RWPE1 (cell line): Measurements from ENCODE around the gene SNAP91.
"Not testable (repeated sequence)": the region's sequence is repeated elsewhere in the genome, so short reads cannot be mapped to it uniquely, and the experiment has no call there.

ENCODE experiments used
- CTCF ChIA-PET: fragments of 350-600 bp; sonication (Branson Sonifier 250); formaldehyde crosslinking; extraction: SDS; loops from one replicate; lab custom pipeline; 2021; lab: Yijun Ruan, JAX
- POLR2A ChIA-PET: fragments of 400-600 bp; formaldehyde crosslinking; extraction: SDS; loops from one replicate; lab custom pipeline; 2020; ENCODE audit warnings: antibody characterized with exemption; ENCODE audit not compliant: low non-redundant PET; lab: Yijun Ruan, JAX
- DNase-seq: peaks from one replicate; pipeline ENCODE4 v3.0.0; 2012; ENCODE audit warnings: low spot score
- H3K27ac ChIP-seq: fragments of 450-650 bp; 2 replicates; pipeline ENCODE4 v1.5.1; 2017
- TF ChIP-seq, protein P1 (sequence below): fragments of 450-650 bp; conservative IDR thresholded peaks from 2 replicates; pipeline ENCODE4 v1.5.1; 2017; ENCODE audit warnings: low read depth, mild to moderate bottlenecking

SNAP91 gene

DNA sequence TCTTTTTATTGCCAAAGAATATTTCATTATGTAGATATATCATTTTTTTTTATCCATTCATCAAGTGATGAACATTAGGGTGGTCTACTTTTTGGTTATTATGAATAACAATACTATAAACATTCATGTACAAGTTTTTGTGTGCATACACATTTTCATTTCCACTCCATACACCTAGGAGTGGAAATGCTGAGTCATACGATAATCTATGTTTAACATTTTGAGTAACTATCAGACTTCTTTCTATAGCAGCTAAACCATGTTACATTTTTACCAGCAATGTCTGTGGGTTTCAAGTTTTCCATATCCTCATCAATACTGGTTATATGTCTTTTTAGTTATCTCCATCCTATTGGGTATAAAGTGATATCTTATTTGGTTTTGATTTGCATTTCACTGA, 130.8 kb downstream of the SNAP91 start:
- ChIA-PET POLR2A (no interaction called here), CTCF (interaction anchor here (0.6 kb wide), 1 partner anchor 15 kb away, joined by 4 read pairs; no protein-coding TSS in a partner anchor)
- TF ChIP-seq, protein P1, sequence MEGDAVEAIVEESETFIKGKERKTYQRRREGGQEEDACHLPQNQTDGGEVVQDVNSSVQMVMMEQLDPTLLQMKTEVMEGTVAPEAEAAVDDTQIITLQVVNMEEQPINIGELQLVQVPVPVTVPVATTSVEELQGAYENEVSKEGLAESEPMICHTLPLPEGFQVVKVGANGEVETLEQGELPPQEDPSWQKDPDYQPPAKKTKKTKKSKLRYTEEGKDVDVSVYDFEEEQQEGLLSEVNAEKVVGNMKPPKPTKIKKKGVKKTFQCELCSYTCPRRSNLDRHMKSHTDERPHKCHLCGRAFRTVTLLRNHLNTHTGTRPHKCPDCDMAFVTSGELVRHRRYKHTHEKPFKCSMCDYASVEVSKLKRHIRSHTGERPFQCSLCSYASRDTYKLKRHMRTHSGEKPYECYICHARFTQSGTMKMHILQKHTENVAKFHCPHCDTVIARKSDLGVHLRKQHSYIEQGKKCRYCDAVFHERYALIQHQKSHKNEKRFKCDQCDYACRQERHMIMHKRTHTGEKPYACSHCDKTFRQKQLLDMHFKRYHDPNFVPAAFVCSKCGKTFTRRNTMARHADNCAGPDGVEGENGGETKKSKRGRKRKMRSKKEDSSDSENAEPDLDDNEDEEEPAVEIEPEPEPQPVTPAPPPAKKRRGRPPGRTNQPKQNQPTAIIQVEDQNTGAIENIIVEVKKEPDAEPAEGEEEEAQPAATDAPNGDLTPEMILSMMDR = no peak
- H3K27ac ChIP-seq = no peak overlapping the region
- DNase-seq = no peak

DNA sequence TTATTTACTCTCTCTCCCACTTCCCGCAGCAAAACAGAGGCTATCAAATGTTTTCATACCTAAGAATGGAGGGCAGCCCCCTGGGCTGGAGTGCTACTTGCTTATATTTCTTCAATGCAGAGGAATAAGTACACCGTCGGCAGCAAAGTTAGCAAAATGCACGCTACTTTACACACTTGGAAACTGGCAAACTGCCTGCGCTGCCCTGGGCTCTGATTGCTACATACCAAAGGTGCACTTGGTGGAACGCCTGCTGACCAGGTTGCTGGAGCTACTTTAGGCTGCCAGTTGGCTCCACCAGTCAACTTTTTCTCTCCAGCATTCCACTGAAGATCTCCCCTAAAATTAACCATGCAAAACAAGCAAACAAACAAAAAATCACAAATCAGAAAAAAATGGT, 134.1 kb downstream of the SNAP91 start:
- ChIA-PET POLR2A (no interaction called here), CTCF (no interaction called here)
- TF ChIP-seq, protein P1 = no peak
- DNase-seq = no peak
- no peak overlapping the region for H3K27ac ChIP-seq

DNA sequence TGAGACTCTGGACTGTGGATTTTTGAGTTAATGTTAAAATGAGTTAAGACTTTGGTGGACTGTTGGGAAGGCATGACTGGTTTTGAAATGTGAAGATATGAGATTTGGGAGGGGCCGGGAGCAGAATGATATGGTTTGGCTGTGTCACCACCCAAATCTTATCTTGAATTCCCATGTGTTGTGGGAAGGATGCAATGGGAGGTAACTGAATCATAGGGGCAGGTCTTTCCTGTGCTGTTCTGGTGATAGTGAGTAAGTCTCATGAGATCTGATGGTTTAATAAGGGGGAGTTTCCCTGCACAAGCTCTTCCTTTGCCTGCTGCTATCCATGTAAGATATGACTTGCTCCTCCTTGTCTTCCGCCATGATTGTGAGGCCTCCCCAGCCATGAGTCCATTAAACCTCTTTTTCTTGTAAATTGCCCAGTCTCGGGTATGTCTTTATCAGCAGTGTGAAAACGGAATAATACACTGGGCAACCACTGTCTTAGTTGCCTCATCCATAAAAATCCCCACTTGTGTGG, 137.2 kb downstream of the SNAP91 start:
- POLR2A ChIA-PET, CTCF ChIA-PET: not testable (repeated sequence)

DNA sequence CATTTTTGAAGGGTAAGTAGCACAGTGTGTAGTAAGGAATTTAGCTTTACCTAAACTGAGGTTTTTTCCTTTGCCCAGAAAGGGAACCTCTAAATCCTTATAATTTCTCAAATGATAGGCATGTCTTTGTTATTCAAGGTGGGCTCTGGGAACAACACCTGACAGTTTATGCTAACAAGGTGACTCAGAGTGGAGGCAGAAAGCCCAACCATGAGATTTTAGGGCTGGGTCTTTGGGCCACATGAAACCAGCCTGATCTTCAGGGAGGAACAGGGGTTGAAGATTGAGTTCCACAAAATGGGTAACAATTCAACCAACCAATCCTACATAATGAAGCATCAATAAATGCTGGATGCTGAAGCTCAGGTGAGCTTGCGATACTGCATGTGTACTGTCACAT, 149.9 kb downstream of the SNAP91 start:
- H3K27ac ChIP-seq = no peak overlapping the region
- POLR2A ChIA-PET = no interaction called here
- CTCF ChIA-PET = no interaction called here
- TF ChIP-seq, protein P1 = no peak
- no peak for DNase-seq

More for the DNA sequence above, 137.2 kb downstream of the SNAP91 start:
- H3K27ac ChIP-seq, DNase-seq: not testable (repeated sequence)

DNA sequence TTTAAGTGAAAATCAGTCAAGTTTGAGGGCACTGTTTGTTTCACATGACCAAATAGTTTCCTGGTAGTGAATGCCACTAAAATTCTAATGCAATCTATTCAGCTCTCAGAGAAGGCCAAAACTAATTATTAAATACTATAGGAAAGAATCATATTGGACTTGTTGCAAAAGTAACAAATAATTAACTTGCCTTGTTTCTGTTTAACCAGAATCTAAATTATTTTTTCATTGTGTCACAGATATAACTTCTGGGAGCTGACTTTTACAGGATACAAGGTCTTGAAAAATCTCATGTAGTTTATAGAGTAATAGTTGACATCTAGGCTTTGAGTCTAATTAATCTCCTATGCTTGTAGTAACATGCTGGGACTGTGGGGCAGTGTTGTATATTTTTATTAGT, 152.0 kb downstream of the SNAP91 start:
- ChIA-PET CTCF (no interaction called here), POLR2A (no interaction called here)
- TF ChIP-seq, protein P1 = no peak
- no peak for DNase-seq
- H3K27ac ChIP-seq = no peak overlapping the region

DNA sequence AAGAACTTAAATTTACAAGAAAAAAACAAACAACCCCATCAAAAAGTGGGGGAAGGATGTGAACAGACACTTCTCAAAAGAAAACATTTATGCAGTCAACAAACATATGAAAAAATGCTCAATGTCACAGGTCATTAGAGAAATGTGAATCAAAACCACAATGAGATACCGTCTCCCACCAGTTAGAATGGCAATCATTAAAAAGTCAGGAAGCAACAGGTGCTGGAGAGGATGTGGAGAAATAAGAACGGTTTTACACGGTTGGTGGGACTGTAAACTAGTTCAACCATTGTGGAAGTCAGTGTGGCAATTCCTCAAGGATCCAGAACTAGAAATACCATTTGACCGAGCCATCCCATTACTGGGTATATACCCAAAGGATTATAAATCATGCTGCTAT, 157.2 kb downstream of the SNAP91 start:
- POLR2A ChIA-PET, H3K27ac ChIP-seq, CTCF ChIA-PET, DNase-seq: not testable (repeated sequence)

DNA sequence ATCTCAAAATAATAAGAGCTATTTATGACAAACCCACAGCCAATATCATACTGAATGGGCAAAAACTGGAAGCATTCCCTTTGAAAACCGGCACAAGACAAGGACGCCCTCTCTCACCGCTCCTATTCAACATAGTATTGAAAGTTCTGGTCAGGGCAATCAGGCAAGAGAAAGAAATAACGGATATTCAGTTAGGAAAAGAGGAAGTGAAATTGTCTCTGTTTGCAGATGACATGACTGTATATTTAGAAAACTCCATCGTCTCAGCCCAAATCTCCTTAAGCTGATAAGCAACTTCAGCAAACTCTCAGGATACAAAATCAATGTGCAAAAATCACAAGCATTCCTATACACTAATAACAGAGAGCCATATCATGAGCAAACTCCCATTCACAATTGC, 158.4 kb downstream of the SNAP91 start:
- DNase-seq, POLR2A ChIA-PET, CTCF ChIA-PET, H3K27ac ChIP-seq: not testable (repeated sequence)

DNA sequence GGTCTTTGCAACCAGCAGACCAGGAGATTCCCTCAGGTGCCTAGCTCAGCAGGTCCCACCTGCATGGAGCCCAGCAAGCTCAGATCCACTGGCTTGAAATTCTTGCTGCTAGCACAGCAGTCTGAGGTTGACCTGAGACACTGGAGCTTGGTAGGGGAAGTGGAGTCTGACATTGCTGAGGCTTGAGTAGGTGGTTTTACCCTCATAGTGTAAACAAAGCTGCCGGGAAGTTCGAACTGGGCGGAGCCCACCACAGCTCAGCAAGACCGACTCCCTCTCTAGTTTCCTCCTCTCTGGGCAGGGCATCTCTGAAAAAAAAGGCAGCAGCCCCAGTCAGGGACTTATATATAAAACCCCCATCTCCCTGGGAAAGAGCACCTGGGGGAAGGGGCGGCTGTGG, 162.3 kb downstream of the SNAP91 start:
- H3K27ac ChIP-seq = no peak overlapping the region
- DNase-seq = no peak
- CTCF ChIA-PET = interaction anchor here (1.1 to 1.3 kb wide), 2 partner anchors 11 to 35 kb away, joined by 3 to 5 read pairs; partner anchors contain the start of gene PRSS35
- TF ChIP-seq, protein P1 = no peak
- POLR2A ChIA-PET = no interaction called here
